Inferior parietal cortex (tissue), 1 donor: Measurements from ENCODE around the gene SCAF1.

Experiments used
- DNase-seq: peaks from one replicate; pipeline ENCODE4 v3.0.0-alpha.2; 2016; ENCODE audit errors: extremely low spot score

SCAF1 gene

DNA sequence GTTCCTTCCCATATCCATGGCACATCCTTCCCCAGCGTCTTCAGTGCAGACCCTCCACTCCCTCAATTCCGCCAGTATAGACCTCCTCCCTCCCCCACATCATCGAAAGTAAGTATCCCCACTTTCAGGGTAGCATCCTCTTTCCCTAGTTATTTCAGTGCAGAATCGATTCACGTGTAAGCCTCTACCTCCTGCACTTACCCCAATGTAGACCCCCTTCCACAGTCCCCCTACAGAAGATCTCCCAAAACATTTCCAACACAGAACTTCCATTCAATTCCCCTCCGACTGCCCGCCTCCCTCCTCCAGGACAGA, 23.0 kb downstream of the SCAF1 start:
- no peak for DNase-seq

DNA sequence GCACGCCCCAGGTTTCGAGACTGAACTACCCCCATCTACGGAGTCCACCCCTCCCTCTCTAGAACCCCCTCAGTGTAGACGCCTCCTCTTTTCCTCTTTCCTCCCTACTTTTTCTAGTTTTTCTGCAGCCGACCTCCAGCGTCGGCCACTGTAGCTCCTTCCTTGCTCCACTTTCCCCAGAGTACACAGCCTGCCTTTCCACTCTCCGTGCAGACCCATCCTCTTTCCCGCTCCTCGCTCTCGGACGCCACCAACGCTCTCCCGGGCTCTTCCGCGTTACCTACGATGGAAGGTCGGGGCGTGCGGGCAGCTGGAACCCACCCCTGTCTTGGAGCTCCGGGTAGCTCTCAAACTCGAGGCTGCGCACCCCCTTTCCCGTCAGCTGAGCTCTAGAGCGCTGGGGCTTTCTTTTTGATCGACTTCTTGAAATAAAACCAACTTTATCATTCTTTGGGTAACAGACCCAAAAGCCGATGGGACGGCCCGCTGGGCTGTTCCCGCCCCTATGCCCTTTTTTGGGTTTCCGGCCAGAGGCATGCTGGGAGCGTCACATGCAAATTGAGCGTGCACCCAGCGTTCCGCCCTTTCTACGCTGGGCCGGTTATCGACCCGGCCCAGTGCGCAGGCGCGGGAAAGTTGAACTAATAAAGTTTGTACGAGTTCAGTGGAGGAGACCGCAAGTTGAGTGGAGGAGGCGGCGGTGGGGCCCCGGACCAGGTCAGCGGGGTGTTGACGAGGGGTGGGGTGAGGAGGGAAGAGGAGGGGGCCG, 23.5 kb downstream of the SCAF1 start, which contains the start of the genes BCL2L12 and IRF3:
BCL2L12 (plus strand) TSS at position 583 of the 769 bp plus-strand sequence. CDS start 760 bp downstream, outside the sequence.
IRF3 (minus strand) TSS at position 507 of the 769 bp plus-strand sequence. CDS start 1,019 bp downstream, outside the sequence.
- DNase-seq, result peak; percentile 99

DNA sequence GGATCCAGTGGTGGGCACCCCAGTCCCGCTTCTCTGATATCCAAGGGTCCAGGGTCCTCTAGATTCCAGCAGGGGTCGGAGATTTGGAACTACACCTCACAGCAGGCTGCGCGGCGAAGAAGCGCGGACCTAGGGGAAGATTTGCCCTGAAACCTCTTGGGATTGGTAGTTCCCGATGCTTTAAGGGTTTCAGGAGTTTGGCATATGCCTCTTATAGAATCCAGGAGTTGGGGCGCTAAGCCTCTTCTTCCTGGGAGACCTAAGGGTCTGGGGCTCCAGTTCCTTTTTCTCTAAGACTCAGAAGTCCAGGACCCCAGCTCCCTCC, 24.1 kb downstream of the SCAF1 start:
- DNase-seq, result no peak

DNA sequence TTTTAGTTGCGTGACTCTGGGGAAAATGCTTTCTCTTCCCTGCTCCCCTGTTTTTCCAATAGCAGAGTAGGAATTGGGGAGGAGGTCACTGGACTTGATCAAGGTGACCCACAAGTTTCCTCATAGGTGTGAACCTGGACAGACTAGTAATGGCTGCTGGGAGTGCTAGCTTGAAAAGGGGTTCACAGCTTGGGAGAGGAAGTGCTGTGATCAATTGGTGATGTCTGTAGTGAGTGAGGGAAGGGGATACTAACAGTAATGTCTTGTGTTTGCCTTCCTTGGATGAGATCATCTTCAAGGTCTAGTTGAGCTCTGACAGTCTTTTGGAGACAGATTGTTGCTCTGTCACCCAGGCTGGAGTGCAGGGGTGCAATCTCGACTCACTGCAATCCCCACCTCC, 25.5 kb downstream of the SCAF1 start:
- no peak for DNase-seq

DNA sequence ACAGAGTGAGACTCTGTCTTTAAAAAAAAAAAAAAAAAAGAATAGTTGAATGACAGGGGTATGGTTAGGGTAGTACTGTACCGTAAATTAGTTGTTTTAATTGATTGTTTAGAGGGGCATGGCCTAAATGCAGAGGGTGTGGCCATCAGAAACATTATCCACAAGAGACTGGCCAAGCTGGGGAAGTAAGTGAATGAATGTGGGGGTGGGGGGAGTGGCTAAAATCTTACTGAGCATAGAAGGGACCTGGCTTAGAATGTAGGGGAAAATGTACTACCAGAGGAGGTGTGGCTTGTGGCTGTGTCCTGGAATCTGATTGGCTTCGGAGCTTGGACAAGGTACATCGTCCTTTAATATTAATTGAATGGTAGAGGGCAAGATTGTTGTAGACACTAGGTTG, 27.5 kb downstream of the SCAF1 start:
- no peak for DNase-seq

- peak; percentile 75 for DNase-seq
Measured at GRCh38 chr19:49672131-49672919, 30.3 kb downstream of the SCAF1 start.

- no peak for DNase-seq
Measured at GRCh38 chr19:49676136-49676783, 34.3 kb downstream of the SCAF1 start.

DNA sequence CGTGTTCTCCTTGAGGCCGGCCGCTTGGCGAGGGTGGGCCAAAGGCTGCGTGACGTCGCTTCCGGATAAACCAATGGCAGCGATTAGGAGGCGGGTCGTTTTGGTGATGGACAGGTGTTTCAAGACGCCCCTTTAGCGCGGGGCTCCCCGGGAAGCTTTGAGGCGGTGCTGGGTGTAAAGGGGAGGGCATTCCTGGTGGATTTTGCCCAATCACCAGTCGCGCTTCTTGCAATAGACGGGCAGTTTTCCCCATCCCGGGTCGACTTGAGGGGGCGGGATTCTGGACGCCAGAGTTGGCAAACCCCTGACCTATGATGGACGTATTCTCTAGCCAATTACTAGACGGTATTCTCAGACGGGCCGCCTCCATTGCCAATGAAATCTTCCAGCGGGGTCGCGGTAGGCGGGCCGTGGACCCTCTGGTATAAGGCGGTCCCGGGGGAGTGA, 34.8 kb downstream of the SCAF1 start:
- peak; percentile 100 for DNase-seq

GRCh38 chr19:49677231-49677900, 35.4 kb downstream of the SCAF1 start, which contains the start of gene PRMT1:
Gene PRMT1 (plus strand): TSS chr19:49677271. CDS start chr19:49677281, 10 bp downstream.
- DNase-seq, result no peak

DNA sequence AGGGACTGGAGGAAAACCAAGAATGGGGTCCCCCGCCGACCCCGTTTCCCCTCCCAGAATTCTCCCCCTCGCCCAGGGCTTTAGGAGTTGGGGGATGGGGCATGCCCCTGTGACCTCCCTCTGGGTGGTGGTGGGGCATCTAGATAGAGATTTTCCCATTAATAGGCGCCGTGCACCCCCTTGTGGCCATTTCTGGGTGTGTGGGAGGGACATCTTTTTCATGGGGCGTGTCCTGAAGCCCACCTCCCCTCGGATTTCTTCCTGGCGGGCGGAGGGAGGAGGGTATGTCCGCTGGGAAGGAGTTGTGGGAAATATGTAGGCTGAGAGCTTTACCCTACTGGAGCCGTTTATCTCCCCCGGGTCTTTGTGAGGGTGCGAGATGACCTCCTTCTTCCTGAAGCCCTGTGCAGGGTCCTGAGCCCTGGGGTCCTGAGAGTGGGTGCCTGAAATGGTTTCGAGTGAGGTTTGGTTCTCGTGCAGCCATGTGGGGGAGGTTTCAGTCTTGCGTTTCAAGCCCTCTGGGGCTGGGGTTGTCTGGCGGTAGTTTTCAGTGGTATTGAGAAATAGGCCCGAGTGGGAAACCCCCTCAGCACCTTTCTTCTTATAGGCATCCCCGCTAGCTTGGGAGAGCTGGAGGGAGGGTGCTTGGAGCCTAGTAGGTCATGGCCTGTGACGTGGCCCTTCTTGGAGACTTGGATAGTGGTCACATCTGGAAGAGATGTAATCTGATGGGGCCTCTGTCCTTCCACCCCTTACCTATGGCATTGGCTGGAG, 36.1 kb downstream of the SCAF1 start:
- no peak for DNase-seq

DNA sequence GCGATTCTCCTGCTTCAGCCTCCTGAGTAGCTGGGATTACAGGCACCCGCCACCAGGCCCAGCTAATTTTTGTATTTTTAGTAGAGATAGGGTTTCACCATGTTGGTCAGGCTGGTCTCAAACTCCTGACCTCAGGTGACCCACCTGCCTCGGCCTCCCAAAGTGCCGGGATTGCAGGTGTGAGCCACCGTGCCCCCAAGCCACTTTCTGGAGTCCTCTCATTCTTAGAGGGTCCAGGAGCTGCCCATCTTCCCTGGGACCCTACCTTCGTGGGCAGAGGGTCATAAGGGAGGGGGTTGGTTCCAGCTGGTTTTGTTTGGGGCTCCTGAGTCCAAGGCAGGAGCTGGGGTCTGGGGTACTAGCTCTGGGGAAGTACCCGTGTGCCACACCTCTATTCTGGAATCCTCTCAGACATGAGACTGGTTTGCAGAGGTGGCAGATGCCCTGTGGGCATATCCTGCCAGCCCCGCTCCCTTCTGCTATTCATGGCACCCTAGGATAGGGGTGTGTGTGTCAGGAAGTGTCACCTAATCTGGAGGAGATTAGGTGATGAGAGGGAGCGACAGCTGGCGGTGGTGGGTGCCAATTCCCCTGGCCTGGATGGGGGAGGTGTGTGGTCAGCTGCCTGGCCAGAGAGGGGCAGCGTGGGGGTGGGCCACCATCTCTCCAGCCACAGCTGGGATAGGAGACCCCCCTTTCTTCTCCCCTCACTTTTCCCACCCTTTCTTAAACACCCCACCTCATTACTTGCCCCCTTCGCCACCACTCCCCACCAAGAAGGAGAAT, 37.2 kb downstream of the SCAF1 start:
- DNase-seq, result no peak

- DNase-seq, result no peak
Measured at GRCh38 chr19:49679771-49680413, 37.9 kb downstream of the SCAF1 start.

GRCh38 chr19:49680421-49681351, 38.7 kb downstream of the SCAF1 start:
- DNase-seq, result peak; percentile 87

GRCh38 chr19:49681830-49682229, 39.8 kb downstream of the SCAF1 start:
- DNase-seq, result no peak

- DNase-seq, result no peak
Measured at GRCh38 chr19:49682274-49682673, 40.3 kb downstream of the SCAF1 start.

DNA sequence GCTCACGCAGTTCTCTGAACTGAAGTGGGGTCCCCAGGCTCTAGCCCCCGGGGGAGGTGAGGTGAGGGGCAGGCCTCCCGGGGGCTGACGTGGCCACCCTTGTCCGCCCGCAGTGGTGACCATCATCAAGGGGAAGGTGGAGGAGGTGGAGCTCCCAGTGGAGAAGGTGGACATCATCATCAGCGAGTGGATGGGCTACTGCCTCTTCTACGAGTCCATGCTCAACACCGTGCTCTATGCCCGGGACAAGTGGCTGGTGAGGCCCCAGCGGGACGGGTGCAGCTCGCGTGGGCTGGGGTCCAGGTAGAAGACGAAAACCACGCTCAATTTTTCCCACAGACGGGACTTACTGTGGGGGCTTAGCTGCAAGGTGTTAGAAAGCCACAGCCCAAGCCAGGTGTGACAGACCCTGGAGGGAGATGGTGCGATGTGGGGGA, 41.8 kb downstream of the SCAF1 start:
- DNase-seq, result no peak

DNA sequence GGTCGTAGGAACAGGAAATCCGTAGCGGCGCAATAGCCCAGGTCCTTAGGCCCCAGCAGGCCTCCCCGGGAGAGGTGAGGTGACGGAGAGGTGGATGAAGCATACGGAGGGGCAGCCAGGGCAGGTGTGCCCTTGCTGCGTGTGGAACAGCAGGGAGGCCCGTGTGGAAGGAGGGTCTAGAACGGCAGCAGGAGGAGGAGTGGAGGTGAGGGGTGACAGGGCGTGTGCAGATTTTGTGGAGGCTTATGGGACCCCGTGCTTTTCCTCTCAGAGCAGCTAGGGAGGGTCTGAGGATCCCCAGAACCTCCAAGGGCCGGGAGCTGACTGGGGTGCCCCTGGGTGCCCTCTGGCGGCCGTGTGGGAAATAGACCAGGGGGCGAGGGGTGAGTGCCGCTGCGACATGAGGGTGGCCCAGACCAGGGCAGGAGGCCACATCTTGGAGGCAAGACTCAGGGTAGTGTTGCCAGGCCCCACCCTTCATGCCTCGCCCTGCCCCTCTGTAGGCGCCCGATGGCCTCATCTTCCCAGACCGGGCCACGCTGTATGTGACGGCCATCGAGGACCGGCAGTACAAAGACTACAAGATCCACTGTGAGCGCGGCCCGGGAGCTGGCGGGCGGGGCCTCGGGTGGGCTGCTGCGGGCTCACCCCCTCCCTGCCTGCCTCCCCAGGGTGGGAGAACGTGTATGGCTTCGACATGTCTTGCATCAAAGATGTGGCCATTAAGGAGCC, 42.4 kb downstream of the SCAF1 start:
- DNase-seq, result no peak

GRCh38 chr19:49684983-49685553, 43.1 kb downstream of the SCAF1 start:
- DNase-seq, result no peak
